Activated T-helper 9 cell treated with anti-CD3 and anti-CD28 coated beads, Interleukin-2, amount 50 U/mL, for 16 hours (primary cell): ENCODE measurements around the gene CRYZL1.
"Not testable (repeated sequence)": the region's sequence is repeated elsewhere in the genome, so short reads cannot be mapped to it uniquely, and the experiment has no call there.

ENCODE experiments used
- DNase-seq: peaks from one replicate; pipeline ENCODE4 v3.0.0-alpha.2; 2020; ENCODE audit warnings: low read depth

The CRYZL1 gene

DNA sequence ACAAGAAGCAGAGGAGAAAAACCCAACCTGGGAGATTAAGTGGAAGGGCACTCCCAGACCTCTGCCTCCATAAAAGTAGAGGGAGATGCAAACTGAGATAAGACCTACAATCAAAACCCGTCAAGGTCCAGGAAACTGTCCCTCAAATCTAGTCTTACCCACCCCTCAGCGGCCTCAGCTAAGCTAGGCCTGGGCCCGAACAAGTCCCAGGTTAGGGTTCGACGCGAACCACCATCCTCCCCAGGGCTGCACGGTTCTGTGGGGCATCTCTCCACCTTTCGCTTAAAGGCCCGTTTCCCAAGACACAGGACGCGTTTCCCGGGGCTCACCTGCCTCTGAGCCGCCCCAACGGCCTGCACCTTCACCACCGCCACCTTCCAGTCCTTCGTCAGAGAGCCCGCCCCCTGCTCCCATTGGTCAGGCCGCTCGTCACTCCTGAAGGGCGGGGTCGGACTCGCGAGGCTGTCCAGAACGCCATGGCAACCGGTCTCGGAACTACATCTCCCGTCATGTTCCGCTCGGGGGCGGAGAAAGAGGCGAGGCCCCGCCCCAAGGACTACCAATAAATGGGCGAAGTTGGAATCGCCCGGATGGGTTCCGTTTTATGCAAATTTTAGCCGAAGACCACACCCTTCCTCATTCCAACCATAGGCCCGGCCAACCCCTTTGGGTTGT lies at the start of gene CRYZL1:
CRYZL1 (minus strand) TSS at position 390 of the 675 bp plus-strand sequence. CDS start 10,190 bp downstream, outside the sequence.
- DNase-seq = peak; percentile 100

DNA sequence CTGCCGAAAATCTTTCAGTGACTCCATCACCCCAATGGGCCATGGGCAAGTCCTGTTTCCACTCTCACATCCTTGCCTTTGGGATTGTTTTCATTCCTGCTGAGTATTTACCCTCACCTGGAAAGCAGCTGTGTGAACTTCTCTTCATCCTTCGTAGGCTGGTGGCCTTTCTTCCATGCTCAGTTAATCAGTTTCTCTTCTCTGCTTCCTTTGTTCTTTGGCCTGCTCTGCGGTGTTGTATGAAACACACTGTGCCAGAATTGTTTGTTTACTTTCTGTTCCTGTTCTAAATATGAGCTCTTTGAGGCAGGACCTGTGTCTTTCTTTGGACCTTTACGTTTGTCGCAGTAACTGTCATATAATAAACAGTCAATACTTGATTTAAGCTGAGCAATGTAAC lies 49.3 kb upstream of the CRYZL1 start:
- DNase-seq = no peak

DNA sequence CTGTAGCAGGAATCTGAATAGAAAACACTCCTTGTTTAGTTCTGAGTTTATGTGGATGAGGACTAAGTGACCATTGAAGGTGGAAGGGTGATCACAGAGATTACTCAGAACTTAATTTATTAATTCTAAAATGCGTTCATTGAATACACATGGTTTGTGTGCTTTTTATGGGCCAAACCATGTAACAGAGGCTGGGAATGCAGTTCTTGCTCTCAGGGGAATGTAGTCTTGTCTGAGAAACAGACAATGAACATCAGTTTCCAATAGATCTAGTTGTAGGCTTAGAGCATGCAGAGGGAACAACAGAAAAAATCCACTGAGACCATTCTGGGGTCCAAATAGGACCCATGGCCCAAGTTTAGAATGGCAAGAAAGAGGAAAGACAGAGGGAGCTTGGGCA lies 46.8 kb upstream of the CRYZL1 start:
- no peak for DNase-seq

- no peak for DNase-seq
Observed at GRCh38 chr21:33687634-33688033, 46.1 kb upstream of the CRYZL1 start.

DNA sequence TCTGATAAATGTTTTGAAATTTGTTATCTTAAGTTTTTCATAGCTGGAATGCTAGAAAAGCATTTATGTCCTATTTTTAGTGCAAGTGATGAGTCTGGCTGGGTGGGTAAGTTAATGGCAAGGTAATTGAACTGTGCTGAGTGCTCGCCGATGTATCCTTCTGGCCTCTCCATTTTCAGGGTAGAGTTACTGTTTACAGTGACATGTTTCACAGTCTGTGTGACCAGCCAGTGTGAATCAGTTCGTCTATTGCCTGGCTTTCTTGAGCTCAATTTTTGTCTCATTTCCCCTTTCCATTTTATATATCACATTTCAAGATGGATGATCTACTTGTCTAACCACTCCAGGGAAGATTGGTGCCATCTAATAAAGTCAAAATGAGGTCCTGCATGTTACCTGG lies 44.8 kb upstream of the CRYZL1 start:
- DNase-seq = no peak

- no peak for DNase-seq
Observed at GRCh38 chr21:33685613-33686197, 44.2 kb upstream of the CRYZL1 start.

GRCh38 chr21:33684923-33685560 lies 43.5 kb upstream of the CRYZL1 start:
- no peak for DNase-seq

DNA sequence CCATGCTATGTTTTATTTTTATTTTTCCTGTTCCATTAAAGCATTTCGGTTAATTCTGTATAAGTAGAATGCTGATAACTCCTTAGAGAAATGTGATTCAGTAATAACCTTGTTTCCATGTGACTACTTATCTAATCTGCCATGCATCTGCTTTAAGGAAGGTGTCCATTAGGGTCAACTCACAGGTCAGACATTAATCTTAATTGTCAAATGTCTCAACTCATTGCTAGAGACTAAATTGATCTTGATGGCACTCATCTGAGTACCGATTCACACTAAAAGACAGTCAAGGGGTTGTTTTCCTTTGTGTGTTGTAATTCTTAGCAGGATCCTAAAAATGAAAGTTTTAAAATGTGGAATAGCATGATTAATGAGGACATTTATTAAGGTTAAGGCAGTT lies 42.5 kb upstream of the CRYZL1 start:
- no peak for DNase-seq

DNA sequence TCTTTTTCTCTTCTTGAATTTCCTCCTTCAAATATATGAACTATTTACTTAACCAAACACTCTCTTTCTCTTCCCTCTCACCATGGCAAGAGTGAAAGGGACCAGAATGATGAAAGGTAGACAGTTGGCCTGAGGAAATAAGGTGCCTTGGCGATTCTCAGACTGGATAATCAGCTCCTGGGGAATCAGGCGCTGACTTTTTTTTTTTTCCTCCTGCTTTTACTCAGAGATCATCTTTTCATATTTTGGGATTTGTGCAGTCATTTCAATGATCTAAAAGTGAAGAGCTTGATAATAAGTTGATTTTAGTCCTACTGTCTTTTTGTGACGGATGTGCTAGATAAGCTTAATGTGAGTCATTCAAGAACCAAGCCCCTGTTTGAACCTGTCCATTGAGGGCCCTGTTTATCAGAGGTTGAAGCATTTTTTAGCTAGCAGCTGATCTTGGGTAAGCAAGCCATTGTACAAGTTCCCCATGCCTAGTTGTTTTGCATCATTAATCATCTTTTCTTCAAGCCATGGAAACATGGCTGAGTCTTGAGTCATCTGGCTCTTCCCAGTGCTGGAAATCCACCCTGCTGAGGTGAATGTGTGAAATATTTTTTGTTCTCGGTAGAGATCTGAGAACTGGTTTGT lies 41.6 kb upstream of the CRYZL1 start:
- DNase-seq = no peak

DNA sequence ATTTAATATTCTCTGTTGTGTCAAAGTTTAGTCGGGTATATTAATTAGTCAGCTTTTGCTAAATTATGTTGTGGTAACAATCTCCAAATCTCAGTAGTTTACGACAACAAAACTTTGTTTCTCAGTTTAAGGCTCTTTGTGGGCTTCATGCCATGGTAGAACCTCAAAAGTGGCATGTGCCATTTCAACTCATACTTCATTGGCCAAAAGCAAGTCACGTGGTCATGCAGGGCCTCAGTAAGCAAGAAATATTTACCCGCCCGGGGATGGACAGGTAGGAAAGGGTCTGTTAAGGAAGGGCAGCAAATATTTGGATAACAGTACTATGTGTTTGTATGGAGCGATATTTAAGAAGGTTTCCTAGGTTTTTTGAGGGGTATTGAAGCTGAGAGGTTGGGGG lies 39.3 kb upstream of the CRYZL1 start:
- no peak for DNase-seq

DNA sequence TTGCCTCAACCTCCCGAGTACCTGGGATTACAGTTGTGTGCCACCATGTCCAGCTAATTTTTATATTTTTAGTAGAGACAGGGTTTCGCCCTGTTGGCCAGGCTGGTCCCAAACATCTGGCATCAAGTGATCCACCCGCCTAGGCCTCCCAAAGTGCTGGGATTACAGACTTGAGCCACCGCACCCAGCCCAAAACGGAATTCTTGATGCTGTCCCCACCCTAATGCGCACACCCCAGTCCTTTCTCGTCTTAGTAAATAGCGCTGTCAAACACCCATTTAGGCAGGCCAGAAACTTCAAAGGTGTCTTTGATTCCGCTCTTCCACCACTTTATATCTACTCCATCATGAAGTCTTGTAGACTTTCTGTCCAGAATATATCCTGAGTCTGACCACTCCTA lies 35.9 kb upstream of the CRYZL1 start:
- DNase-seq = no peak

- not testable (repeated sequence) for DNase-seq
Observed at GRCh38 chr21:33676666-33677065, 35.1 kb upstream of the CRYZL1 start.

DNA sequence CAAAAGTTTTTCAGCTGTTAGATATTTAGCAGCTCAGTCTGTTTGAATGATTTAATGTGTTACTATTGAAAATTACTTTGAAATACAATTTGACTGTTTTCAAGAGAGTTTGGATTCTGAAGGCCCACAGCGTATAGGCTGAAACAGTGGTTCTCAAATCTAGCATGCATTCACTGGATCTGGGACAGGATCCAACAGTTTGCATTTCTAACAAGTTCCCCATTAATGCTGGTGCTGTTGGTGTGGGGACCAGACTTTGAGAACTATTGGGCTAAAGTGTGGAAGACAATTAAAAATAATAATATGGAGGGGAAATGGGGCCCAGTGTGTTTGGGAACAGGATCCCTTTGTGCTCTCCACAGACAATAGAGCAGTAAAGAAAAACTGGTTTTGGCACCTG lies 32.7 kb upstream of the CRYZL1 start:
- no peak for DNase-seq

DNA sequence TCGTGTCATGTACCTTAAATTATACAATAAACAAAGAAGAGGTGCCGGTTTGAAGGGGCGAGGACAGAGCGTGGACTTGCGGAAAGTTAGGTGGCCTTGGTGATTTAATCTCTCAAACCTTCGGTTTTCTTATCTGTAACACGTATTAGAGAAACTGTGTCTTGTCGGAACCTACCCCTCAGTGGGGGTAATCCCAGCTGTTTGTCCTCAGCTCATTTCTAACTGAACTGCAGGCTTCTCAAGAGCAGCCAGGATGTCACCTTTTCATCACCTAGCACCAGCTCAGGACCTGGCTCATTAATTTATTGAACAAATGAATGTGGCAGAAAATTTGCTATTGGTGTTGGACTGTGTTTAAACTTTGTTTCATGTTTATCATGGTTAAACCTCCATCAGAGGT lies 31.9 kb upstream of the CRYZL1 start:
- no peak for DNase-seq

GRCh38 chr21:33670076-33670978 lies 28.8 kb upstream of the CRYZL1 start:
- no peak for DNase-seq

GRCh38 chr21:33668620-33669019 lies 27.1 kb upstream of the CRYZL1 start:
- no peak for DNase-seq

GRCh38 chr21:33668180-33668579 lies 26.6 kb upstream of the CRYZL1 start:
- DNase-seq = no peak

GRCh38 chr21:33667636-33668035 lies 26.1 kb upstream of the CRYZL1 start:
- no peak for DNase-seq

DNA sequence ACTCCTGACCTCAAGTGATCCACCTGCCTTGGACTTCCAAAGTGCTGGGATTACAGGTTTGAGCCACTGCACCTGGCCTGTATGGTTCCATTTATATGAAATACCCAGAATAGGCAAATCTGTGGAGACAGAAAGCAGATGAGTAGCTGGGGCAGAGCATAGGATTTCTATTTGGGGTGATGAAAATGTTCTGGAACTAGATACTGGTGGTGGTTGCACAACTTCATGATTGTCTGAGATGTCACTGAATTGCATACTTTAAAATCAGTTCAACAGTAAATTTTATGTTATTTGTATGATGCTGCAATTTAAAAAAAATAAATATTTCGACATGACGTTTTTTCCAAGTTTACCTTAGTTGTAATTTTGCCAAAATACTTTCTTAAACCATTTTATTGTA lies 24.6 kb upstream of the CRYZL1 start:
- no peak for DNase-seq

DNA sequence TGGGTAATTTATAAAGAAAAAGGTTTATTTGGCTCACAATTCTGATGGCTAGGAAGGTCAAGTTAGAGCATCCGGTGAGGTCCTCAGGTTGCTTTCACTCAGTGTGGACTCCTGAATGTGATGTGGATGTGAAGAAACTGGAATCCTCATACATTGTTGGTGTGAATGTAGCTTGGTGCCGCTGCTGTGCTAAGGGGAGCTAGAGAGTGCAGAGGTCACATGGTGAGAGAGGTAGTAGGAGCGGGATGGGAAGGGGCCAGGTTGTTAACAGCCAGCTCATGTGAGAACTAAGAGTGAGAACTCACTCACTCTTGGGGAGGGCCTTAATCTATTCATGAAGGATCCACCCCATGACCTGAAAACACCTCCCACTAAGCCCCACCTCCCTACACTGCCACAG lies 22.6 kb upstream of the CRYZL1 start:
- no peak for DNase-seq

GRCh38 chr21:33663241-33663640 lies 21.7 kb upstream of the CRYZL1 start:
- no peak for DNase-seq

DNA sequence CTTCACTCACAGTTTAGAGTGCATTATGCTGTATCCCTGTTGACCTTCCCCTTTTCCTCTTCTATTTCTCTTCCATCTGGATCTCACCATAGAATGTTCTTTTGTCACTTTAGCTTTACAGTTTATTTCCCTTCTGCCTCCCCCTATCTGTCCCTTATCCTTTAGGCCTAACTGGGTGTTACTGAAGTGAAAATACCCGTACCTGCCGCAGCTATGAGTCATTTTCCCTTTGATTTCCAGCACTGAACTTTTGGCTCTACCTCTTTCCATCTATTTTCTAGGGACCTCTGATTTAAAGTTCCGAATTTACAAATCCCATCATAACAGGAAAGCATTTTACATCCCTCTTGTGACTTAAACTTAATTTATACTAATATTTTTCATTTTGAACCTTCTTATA lies 20.5 kb upstream of the CRYZL1 start:
- DNase-seq = no peak
